Measurements from ENCODE around the gene PRMT5. TPM values are rescaled to one million over a fixed set of nuclear protein-coding genes. Genes with fewer than 3 reads are reported as not detected.

PRMT5 gene
- 10 to 100 TPM; 55.5 to 64.9 TPM for total RNA-seq

DNA sequence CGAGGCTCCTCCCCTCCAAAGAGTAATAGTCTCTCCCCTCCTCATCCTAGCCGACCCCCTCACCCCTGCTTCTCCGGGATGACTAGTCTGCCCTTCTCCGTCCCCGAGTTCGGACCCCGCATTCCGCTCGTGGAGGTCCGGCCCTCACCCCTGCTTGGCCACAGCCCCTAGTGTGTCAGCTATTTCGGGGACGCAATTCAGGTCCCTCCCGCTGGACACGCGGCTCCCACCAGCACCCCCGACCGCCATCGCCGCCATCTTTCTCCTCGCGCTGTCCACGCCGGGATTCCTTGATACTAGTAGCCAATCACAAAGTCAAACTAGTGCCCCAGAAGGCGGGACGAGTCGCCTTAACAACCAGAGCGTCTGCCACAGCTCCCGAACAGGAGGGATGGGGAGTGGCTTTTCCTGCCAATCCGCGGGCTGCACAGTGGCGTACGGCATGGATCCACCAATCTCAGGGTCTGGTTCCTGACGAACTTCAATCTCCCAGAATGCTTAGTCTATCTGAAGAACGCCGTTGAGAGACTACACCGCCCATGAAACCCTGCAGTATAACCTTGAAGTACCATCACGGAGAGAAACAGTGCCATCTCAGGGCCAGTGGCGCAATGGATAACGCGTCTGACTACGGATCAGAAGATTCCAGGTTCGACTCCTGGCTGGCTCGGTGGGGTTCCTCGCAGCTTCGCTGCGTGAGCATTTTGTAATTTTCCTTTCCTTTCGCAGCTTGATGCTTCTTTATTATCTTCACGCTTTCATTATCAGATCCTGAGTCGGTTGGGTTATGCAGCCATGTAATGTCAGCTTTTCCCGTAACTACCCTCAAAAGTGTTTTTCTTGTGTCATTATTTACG, at the start of gene PRMT5:
TSS of gene PRMT5 (minus strand) at position 273 of the 857 bp plus-strand sequence. CDS start at position 258, 15 bp downstream.
- peaks cover 27% of the 10 kb centered on the region for H3K4me1 Mint-ChIP-seq (ENCODE audit: low read depth)
- no peak within 1 kb of the TSS for H3K27ac Mint-ChIP-seq
- ATAC-seq: peak; percentile 98
- H3K9me3 Mint-ChIP-seq (ENCODE audit: insufficient read depth): no peaks in the 10 kb centered on the region
- CTCF ChIA-PET: interaction anchor here (0.6 to 3.9 kb wide), 52 partner anchors 9 to 1492 kb away, joined by 3 to 84 read pairs (median 5); partner anchors contain the start of genes ACIN1, AJUBA, C14orf119 and CDH24
- no peaks in the 10 kb centered on the region for H3K27me3 Mint-ChIP-seq (ENCODE audit: low read depth)
- peak; percentile 98 for DNase-seq
- POLR2A ChIA-PET: interaction anchor here (0.6 to 3.9 kb wide), 11 partner anchors 10 to 1562 kb away, joined by 3 to 30 read pairs (median 3); partner anchors contain the start of genes HAUS4, LRP10, OXA1L and RBM23
- peaks cover 33% of the 10 kb centered on the region for H3K36me3 Mint-ChIP-seq (ENCODE audit: low read depth)
- no peak within 1 kb of the TSS for H3K4me3 Mint-ChIP-seq

- Mint-ChIP-seq H3K27ac (no peak overlapping the region), H3K27me3 (ENCODE audit: low read depth) (peaks cover 24% of the 10 kb centered on the region), H3K36me3 (ENCODE audit: low read depth) (no peaks in the 10 kb centered on the region), H3K4me1 (ENCODE audit: low read depth) (peaks cover 6% of the 10 kb centered on the region), H3K4me3 (no peak overlapping the region), H3K9me3 (ENCODE audit: insufficient read depth) (no peaks in the 10 kb centered on the region)
- DNase-seq: no peak
- CTCF ChIA-PET: interaction anchor here (1.0 to 11.7 kb wide), 3 partner anchors 7 to 79 kb away, joined by 4 to 225 read pairs (median 17); partner anchors contain the start of genes AJUBA, CDH24 and PRMT5
- no peak for ATAC-seq
- POLR2A ChIA-PET: interaction anchor here (1.3 kb wide), 1 partner anchor 22 kb away, joined by 5 read pairs; the partner anchor contains the start of gene HAUS4
Measured at GRCh38 chr14:22978487-22978837, 49.3 kb upstream of the PRMT5 start.

DNA sequence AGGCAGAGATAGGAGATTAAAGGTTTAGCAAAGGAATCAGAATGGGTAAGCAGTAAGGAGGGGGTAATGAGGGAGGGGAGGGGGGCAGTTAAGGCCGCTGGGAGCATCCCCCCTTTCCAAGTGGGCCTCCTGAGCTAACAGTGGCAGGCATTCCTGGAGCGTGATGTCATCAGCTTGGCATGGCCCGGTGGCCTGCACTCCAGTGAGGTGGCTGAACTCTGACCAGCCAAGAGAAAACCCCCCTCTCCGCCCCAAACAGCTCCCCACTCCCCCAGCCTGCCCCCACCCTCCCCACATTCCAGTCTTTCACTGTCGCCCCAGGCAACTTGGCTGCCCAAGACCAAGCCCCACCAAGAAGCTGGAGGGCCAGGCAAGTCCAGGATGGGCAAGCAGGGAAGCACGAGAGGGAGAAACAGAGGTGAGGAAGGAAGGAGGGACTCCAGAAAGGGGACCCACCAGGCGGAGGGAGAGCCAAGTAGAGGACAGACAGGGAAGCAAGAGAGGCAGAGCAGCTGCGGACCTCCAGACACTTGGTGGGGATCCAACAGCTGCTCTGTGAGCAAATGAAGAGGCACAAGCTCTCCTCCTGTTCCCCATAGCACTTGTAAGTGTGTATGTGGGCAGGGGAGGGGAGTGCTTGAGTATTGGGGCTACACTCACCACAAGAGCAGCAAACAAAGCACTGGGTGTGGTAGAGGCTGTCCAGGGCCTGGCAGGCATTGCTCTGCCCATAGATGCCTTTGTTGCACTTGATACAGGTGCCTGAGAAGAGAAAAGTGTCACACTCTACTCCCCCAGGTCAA, 48.7 kb upstream of the PRMT5 start:
- no peak for DNase-seq
- ATAC-seq: no peak
- H3K36me3 Mint-ChIP-seq (ENCODE audit: low read depth): no peaks in the 10 kb centered on the region
- H3K9me3 Mint-ChIP-seq (ENCODE audit: insufficient read depth): no peaks in the 10 kb centered on the region
- POLR2A ChIA-PET: interaction anchor here (1.3 kb wide), 1 partner anchor 21 kb away, joined by 5 read pairs; the partner anchor contains the start of gene HAUS4
- peaks cover 24% of the 10 kb centered on the region for H3K27me3 Mint-ChIP-seq (ENCODE audit: low read depth)
- H3K4me3 Mint-ChIP-seq: no peak overlapping the region
- peaks cover 6% of the 10 kb centered on the region for H3K4me1 Mint-ChIP-seq (ENCODE audit: low read depth)
- CTCF ChIA-PET: interaction anchor here (0.7 to 11.7 kb wide), 10 partner anchors 7 to 407 kb away, joined by 3 to 225 read pairs (median 6); partner anchors contain the start of genes AJUBA, CDH24 and PRMT5
- H3K27ac Mint-ChIP-seq: no peak overlapping the region

DNA sequence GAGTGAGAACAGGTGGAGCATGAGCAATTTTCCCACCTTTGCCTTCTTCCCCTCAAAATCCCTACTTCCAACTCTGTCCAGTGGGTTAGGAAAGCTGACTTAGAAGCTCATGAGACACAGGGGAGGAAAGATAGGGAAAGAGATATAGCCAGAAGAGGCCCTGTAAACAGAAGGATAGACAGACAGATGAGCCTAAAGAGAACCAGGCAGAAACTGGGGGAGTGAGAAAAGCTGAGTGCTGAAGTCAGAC, 48.2 kb upstream of the PRMT5 start:
- no peaks in the 10 kb centered on the region for H3K36me3 Mint-ChIP-seq (ENCODE audit: low read depth)
- DNase-seq (no peak), ATAC-seq (no peak)
- no peaks in the 10 kb centered on the region for H3K9me3 Mint-ChIP-seq (ENCODE audit: insufficient read depth)
- H3K27me3 Mint-ChIP-seq (ENCODE audit: low read depth): peaks cover 24% of the 10 kb centered on the region
- ChIA-PET CTCF (interaction anchor here (0.7 to 11.7 kb wide), 9 partner anchors 8 to 407 kb away, joined by 3 to 225 read pairs (median 7); partner anchors contain the start of genes AJUBA, CDH24 and PRMT5), POLR2A (interaction anchor here (1.3 kb wide), 1 partner anchor 20 kb away, joined by 5 read pairs; the partner anchor contains the start of gene HAUS4)
- no peak overlapping the region for H3K27ac Mint-ChIP-seq
- H3K4me3 Mint-ChIP-seq: no peak overlapping the region
- peaks cover 6% of the 10 kb centered on the region for H3K4me1 Mint-ChIP-seq (ENCODE audit: low read depth)

- ChIA-PET POLR2A (no interaction called here), CTCF (interaction anchor here (0.7 to 11.7 kb wide), 9 partner anchors 9 to 406 kb away, joined by 3 to 225 read pairs (median 7); partner anchors contain the start of genes AJUBA, CDH24 and PRMT5)
- H3K4me1 Mint-ChIP-seq (ENCODE audit: low read depth): peaks cover 6% of the 10 kb centered on the region
- peaks cover 24% of the 10 kb centered on the region for H3K27me3 Mint-ChIP-seq (ENCODE audit: low read depth)
- DNase-seq (no peak), ATAC-seq (no peak)
- H3K9me3 Mint-ChIP-seq (ENCODE audit: insufficient read depth): no peaks in the 10 kb centered on the region
- no peak overlapping the region for H3K27ac Mint-ChIP-seq
- no peaks in the 10 kb centered on the region for H3K36me3 Mint-ChIP-seq (ENCODE audit: low read depth)
- no peak overlapping the region for H3K4me3 Mint-ChIP-seq
Measured at GRCh38 chr14:22976620-22977433, 47.7 kb upstream of the PRMT5 start.

GRCh38 chr14:22974530-22975313, 45.5 kb upstream of the PRMT5 start:
- H3K4me1 Mint-ChIP-seq (ENCODE audit: low read depth): no peaks in the 10 kb centered on the region
- peaks cover 16% of the 10 kb centered on the region for H3K27me3 Mint-ChIP-seq (ENCODE audit: low read depth)
- ATAC-seq (no peak), DNase-seq (no peak)
- no peaks in the 10 kb centered on the region for H3K36me3 Mint-ChIP-seq (ENCODE audit: low read depth)
- no peak overlapping the region for H3K27ac Mint-ChIP-seq
- CTCF ChIA-PET: interaction anchor here (1.4 to 11.7 kb wide), 6 partner anchors 11 to 136 kb away, joined by 4 to 225 read pairs (median 12); partner anchors contain the start of genes AJUBA and PRMT5
- H3K9me3 Mint-ChIP-seq (ENCODE audit: insufficient read depth): no peaks in the 10 kb centered on the region
- H3K4me3 Mint-ChIP-seq: no peak overlapping the region
- POLR2A ChIA-PET: interaction anchor here (1.5 to 1.6 kb wide), 2 partner anchors 12 to 83 kb away, joined by 3 read pairs; partner anchors contain the start of gene CDH24

DNA sequence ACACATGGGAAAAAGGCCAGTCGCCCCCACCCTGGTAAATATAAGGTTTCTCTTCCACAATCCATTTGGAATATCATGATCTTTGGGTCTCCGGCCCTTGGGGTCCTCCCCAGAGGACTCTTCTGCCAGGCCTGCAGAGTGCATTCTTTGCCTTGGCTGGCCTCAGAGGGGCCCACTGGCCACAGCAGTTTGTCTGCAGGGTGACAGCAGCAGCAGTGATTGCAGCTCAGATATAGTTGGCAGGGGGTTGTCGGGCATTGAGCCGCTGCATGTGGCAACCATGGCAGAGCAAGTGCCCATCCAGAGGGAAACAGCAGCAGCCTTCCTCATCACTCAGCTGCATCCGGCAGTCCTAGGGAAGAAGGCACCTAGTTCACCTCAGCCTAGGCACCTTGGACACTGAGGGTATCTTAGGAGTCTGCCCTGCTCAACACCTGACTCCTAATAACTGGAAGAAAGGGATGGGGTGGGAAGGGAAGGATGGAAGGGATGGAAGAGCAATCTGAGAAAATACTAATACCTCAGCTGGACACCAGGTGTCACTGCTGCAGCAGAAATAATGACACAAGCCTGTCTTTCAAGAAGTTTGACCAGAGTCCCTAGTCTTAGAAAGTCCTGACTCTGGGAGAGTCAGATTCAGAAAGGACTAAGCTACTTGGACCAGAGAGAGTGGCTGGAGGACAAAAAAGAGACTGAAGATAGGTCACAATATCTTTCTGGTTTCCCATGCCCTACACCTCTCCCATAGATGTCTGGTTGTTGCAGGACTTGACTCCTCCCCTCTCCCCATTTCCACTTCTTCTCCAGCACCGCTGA, 44.2 kb upstream of the PRMT5 start:
- H3K27me3 Mint-ChIP-seq (ENCODE audit: low read depth): peaks cover 7% of the 10 kb centered on the region
- ATAC-seq (no peak), DNase-seq (peak; percentile 55)
- H3K27ac Mint-ChIP-seq: no peak overlapping the region
- H3K9me3 Mint-ChIP-seq (ENCODE audit: insufficient read depth): no peaks in the 10 kb centered on the region
- ChIA-PET POLR2A (interaction anchor here (0.5 to 1.6 kb wide), 4 partner anchors 10 to 389 kb away, joined by 3 read pairs; partner anchors contain the start of genes CDH24 and HAUS4), CTCF (interaction anchor here (0.6 to 11.7 kb wide), 35 partner anchors 12 to 793 kb away, joined by 3 to 225 read pairs (median 5); partner anchors contain the start of genes AJUBA, CDH24, HAUS4 and PRMT5)
- H3K4me1 Mint-ChIP-seq (ENCODE audit: low read depth): no peaks in the 10 kb centered on the region
- H3K4me3 Mint-ChIP-seq: no peak overlapping the region
- H3K36me3 Mint-ChIP-seq (ENCODE audit: low read depth): no peaks in the 10 kb centered on the region

DNA sequence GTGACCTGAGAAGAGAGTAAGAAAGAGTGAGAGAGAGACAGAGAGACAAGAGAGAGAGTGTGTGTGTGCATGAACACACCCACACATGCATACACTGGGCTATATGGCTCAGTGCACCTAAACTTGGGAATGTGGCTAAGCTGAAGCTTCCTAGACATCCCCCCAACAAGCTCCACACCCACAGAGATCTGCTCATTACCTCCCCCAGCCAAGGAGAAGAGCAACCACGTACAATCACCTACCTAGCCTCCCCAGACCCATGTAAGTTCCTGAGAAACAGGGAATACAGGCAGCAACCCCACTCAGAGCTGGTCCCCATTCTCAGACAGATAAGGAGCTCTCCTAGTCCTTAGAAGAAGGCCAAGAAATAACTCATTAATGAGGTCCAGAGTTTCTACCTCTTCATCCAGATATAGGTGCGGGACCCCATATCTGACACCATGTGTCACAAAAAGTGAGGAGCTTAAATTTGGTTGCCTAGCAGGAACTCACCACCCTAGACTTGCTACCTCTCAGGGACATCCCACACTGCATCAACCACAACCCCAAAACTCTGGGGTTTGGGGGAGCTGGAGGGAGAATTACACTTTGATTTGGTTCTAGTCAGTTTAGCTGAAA, 43.2 kb upstream of the PRMT5 start:
- no peaks in the 10 kb centered on the region for H3K4me1 Mint-ChIP-seq (ENCODE audit: low read depth)
- H3K9me3 Mint-ChIP-seq (ENCODE audit: insufficient read depth): no peaks in the 10 kb centered on the region
- H3K36me3 Mint-ChIP-seq (ENCODE audit: low read depth): no peaks in the 10 kb centered on the region
- CTCF ChIA-PET: interaction anchor here (0.6 to 11.7 kb wide), 31 partner anchors 11 to 792 kb away, joined by 3 to 225 read pairs (median 5); partner anchors contain the start of genes AJUBA, CDH24, HAUS4 and LRP10
- H3K27me3 Mint-ChIP-seq (ENCODE audit: low read depth): peaks cover 5% of the 10 kb centered on the region
- no peak overlapping the region for H3K4me3 Mint-ChIP-seq
- no peak for DNase-seq
- POLR2A ChIA-PET: interaction anchor here (0.8 to 1.3 kb wide), 2 partner anchors 11 to 16 kb away, joined by 3 read pairs; partner anchors contain the start of gene HAUS4
- ATAC-seq: no peak
- no peak overlapping the region for H3K27ac Mint-ChIP-seq

DNA sequence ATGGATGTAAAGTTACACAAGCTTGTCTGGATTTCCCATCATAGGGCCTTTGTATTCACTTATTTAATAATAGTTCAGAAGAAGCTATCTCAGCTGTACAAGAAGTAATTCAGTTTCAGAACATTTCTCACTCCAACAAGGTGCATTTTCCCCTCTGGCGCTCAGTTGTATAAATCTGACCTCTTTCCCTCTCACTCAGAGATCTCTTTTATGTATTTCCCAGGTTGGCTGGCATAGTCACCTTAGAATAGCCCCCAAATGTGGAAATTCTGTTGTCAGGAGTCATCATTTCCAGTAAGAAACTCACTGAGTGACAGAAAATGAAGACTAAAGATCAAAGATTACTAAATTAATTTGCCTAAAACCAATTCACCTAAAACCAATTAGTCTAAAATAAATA, 42.0 kb upstream of the PRMT5 start:
- Mint-ChIP-seq H3K4me1 (ENCODE audit: low read depth) (no peaks in the 10 kb centered on the region), H3K4me3 (no peak overlapping the region), H3K9me3 (ENCODE audit: insufficient read depth) (no peaks in the 10 kb centered on the region), H3K27ac (no peak overlapping the region), H3K36me3 (ENCODE audit: low read depth) (no peaks in the 10 kb centered on the region), H3K27me3 (ENCODE audit: low read depth) (peaks cover 2% of the 10 kb centered on the region)
- POLR2A ChIA-PET: no interaction called here
- CTCF ChIA-PET: interaction anchor here (1.6 to 11.7 kb wide), 9 partner anchors 9 to 401 kb away, joined by 5 to 225 read pairs (median 31); partner anchors contain the start of genes AJUBA, CDH24, HAUS4 and LRP10
- ATAC-seq (no peak), DNase-seq (no peak)
